ENCODE data around the gene CTRB2.

DNA sequence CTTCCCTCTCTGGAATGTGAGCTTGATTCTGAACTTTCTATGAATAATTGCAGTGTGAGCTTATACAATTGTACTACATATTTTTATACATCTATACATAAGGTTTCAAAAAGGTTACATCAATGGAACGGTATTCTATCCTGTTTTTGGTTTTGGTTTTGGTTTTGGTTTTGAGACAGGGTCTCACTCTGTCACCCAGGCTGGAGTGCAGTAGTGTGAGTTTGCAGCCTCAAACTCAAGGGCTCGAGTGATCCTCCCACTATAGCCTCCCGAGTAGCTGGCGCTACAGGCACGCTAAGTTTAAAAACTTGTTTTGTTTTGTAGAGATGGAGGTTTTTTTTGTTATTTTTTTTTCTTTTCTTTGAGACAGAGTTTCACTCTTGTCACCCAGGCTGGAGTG, 12.9 kb upstream of the CTRB2 start:
- TF ChIP-seq, protein P1, sequence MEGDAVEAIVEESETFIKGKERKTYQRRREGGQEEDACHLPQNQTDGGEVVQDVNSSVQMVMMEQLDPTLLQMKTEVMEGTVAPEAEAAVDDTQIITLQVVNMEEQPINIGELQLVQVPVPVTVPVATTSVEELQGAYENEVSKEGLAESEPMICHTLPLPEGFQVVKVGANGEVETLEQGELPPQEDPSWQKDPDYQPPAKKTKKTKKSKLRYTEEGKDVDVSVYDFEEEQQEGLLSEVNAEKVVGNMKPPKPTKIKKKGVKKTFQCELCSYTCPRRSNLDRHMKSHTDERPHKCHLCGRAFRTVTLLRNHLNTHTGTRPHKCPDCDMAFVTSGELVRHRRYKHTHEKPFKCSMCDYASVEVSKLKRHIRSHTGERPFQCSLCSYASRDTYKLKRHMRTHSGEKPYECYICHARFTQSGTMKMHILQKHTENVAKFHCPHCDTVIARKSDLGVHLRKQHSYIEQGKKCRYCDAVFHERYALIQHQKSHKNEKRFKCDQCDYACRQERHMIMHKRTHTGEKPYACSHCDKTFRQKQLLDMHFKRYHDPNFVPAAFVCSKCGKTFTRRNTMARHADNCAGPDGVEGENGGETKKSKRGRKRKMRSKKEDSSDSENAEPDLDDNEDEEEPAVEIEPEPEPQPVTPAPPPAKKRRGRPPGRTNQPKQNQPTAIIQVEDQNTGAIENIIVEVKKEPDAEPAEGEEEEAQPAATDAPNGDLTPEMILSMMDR (IDR thresholded peaks at IDR 0.05): no peak
- TF ChIP-seq POLR2AphosphoS5 (IDR thresholded peaks at IDR 0.05; ENCODE audit: insufficient read depth in 1 of 2, low read depth in 1 of 2) (no peak), POLR2A (IDR thresholded peaks at IDR 0.05) (no peak)
